Lower leg skin (tissue), 3 donors: ENCODE measurements around the gene JARID2.

ENCODE experiments used
- POLR2A ChIP-seq, 2 donors: fragments of 450-650 bp; IDR thresholded peaks; one replicate each; pipeline ENCODE4 v1.6.1; 2016 to 2017; ENCODE audit warnings: antibody characterized with exemption in 2 of 2, mild to moderate bottlenecking in 1 of 2, moderate library complexity in 1 of 2
- TF ChIP-seq, protein P1 (sequence below), 3 donors: fragments of 450-650 bp; IDR thresholded peaks; one replicate each; pipeline ENCODE4 v1.5.1; 2016; ENCODE audit warnings: antibody characterized with exemption in 3 of 3, mild to moderate bottlenecking in 3 of 3, moderate library complexity in 2 of 3

- no peak for TF ChIP-seq POLR2A (IDR thresholded peaks at IDR 0.05)
- TF ChIP-seq, protein P1, sequence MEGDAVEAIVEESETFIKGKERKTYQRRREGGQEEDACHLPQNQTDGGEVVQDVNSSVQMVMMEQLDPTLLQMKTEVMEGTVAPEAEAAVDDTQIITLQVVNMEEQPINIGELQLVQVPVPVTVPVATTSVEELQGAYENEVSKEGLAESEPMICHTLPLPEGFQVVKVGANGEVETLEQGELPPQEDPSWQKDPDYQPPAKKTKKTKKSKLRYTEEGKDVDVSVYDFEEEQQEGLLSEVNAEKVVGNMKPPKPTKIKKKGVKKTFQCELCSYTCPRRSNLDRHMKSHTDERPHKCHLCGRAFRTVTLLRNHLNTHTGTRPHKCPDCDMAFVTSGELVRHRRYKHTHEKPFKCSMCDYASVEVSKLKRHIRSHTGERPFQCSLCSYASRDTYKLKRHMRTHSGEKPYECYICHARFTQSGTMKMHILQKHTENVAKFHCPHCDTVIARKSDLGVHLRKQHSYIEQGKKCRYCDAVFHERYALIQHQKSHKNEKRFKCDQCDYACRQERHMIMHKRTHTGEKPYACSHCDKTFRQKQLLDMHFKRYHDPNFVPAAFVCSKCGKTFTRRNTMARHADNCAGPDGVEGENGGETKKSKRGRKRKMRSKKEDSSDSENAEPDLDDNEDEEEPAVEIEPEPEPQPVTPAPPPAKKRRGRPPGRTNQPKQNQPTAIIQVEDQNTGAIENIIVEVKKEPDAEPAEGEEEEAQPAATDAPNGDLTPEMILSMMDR (IDR thresholded peaks at IDR 0.05): no peak
Measured at GRCh38 chr6:15382712-15383111, 136.8 kb downstream of the JARID2 start.
